HFFc6 (cell line): ENCODE data around the gene IL37. TPM values are rescaled to one million over a fixed set of nuclear protein-coding genes. Genes with fewer than 3 reads are reported as not detected.

Experiments
- DNase-seq: peaks from one replicate; pipeline ENCODE4 v3.0.0-alpha.2; 2018
- H3K27ac Mint-ChIP-seq: 2 replicates; pipeline ENCODE4 v1.8.0; 2020; ENCODE audit warnings: mild to moderate bottlenecking, mixed read lengths
- H3K27me3 Mint-ChIP-seq: 2 replicates; pipeline ENCODE4 v1.8.0; 2021; ENCODE audit warnings: mild to moderate bottlenecking, moderate library complexity, mixed read lengths; ENCODE audit not compliant: insufficient read depth
- H3K36me3 Mint-ChIP-seq: 2 replicates; pipeline ENCODE4 v1.8.0; 2021; ENCODE audit warnings: low read depth, mixed read lengths
- H3K4me1 Mint-ChIP-seq: 2 replicates; pipeline ENCODE4 v1.8.0; 2020; ENCODE audit warnings: low read depth, mixed read lengths
- H3K4me3 Mint-ChIP-seq: 2 replicates; pipeline ENCODE4 v1.8.0; 2020; ENCODE audit warnings: mild to moderate bottlenecking, moderate library complexity, mixed read lengths
- H3K9me3 Mint-ChIP-seq: 2 replicates; pipeline ENCODE4 v1.8.0; 2020; ENCODE audit warnings: mild to moderate bottlenecking, mixed read lengths
- total RNA-seq, 6 experiments: library from RNA; stranded (reverse); fragmentation: NEBNext Ultra II Directional; extraction: Animal tissue kit (Norgen Biotek cat#: 25700); gene quantifications; 2 replicates in 1 of 6; 3 replicates in 5 of 6; pipeline ENCODE4 v1.2.3, GENCODE V29; 2021
- TF ChIP-seq, protein P1 (sequence below): fragments of 200-600 bp; sonication (generic); IDR thresholded peaks from 2 replicates; pipeline ENCODE4 v1.5.0; 2021; ENCODE audit warnings: antibody characterized with exemption, mild to moderate bottlenecking

IL37 gene
- total RNA-seq, 6 experiments from 2014 or later: not detected

DNA sequence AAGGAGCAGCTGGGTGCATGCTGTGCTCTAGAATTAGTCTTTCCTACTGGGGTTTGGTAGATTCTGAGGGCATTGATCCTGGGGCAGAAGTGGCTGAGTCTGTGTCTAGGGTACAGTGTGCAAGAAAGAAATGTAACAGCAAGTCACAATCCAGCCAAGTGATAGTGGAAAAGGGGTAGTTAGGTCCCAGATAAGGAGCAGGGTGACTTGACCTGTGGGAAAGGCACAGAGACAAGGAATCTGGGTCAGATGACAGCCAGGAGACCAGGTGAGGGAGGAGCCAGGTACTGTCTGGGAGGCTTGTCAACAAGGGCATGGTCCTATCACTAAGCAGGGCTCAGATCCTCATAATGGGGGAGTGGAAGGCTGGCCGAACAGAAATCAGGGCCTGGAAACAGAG is 8.1 kb downstream of the IL37 start:
- Mint-ChIP-seq H3K4me1 (peaks cover 13% of the 10 kb centered on the region), H3K9me3 (no peaks in the 10 kb centered on the region), H3K36me3 (peaks cover 5% of the 10 kb centered on the region; the same call in 1 of the 2 replicates), H3K27me3 (peaks cover 3% of the 10 kb centered on the region), H3K4me3 (no peak overlapping the region), H3K27ac (no peak overlapping the region)
- TF ChIP-seq, protein P1, sequence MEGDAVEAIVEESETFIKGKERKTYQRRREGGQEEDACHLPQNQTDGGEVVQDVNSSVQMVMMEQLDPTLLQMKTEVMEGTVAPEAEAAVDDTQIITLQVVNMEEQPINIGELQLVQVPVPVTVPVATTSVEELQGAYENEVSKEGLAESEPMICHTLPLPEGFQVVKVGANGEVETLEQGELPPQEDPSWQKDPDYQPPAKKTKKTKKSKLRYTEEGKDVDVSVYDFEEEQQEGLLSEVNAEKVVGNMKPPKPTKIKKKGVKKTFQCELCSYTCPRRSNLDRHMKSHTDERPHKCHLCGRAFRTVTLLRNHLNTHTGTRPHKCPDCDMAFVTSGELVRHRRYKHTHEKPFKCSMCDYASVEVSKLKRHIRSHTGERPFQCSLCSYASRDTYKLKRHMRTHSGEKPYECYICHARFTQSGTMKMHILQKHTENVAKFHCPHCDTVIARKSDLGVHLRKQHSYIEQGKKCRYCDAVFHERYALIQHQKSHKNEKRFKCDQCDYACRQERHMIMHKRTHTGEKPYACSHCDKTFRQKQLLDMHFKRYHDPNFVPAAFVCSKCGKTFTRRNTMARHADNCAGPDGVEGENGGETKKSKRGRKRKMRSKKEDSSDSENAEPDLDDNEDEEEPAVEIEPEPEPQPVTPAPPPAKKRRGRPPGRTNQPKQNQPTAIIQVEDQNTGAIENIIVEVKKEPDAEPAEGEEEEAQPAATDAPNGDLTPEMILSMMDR: no peak
- DNase-seq: no peak

DNA sequence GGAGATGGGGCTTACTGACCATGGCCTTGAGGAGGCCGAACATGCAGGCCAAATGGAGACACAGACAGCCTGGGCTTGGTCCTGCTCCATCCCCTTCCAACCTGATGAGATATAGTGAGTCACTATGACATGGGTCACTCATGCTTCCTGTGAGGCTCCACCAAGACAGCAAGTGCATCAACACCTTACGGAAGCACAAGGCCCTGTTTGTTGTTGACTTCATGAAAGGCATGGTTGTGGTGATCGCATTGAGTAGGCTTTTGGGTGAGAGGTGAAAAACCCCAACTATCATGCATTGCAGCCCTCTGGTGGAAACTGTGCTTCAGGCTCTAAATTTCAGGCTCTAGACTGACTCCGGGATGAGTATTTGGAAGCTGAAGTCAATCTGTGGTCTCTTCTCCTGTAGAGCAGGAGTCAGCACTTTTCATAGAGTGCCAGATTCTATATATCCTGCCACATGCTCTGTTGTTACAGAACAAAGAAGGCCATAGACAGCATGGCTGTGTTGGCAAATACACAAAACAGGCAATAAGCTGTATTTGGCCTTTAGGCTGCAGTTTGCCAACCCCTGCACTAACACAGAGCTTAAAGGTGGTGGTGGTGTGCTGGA is 10.1 kb downstream of the IL37 start:
- Mint-ChIP-seq H3K9me3 (no peaks in the 10 kb centered on the region), H3K27me3 (peaks cover 11% of the 10 kb centered on the region), H3K27ac (peak overlapping the region; percentile 26; the same call in 1 of the 2 replicates), H3K36me3 (peaks cover 5% of the 10 kb centered on the region; the same call in 1 of the 2 replicates), H3K4me1 (peaks cover 13% of the 10 kb centered on the region), H3K4me3 (no peak overlapping the region)
- TF ChIP-seq, protein P1: no peak
- peak; percentile 27 for DNase-seq

DNA sequence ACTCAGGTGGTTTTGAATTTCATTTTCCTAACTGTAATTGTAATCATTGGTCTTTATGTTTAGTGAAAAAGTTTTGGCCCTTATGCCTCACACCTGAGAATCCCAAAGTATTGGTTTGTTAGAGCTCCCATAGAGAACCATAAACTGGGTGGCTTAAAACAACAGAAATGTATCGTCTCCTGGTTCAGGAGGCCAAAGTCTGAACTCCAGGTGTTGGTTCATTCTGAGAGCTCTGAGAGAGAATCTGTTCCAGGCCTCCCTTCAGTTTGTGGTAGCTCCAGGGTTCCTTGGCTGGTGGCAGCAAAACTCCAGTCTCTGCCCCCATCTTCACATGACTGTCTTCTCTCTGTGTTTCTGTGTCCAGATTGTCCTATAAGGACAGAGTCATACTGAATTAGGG is 11.0 kb downstream of the IL37 start:
- peaks cover 14% of the 10 kb centered on the region for H3K27me3 Mint-ChIP-seq
- TF ChIP-seq, protein P1: no peak
- H3K9me3 Mint-ChIP-seq: no peaks in the 10 kb centered on the region
- H3K27ac Mint-ChIP-seq: no peak overlapping the region
- H3K4me1 Mint-ChIP-seq: peaks cover 13% of the 10 kb centered on the region
- H3K36me3 Mint-ChIP-seq: peaks cover 5% of the 10 kb centered on the region; the same call in 1 of the 2 replicates
- H3K4me3 Mint-ChIP-seq: no peak overlapping the region
- DNase-seq: no peak

DNA sequence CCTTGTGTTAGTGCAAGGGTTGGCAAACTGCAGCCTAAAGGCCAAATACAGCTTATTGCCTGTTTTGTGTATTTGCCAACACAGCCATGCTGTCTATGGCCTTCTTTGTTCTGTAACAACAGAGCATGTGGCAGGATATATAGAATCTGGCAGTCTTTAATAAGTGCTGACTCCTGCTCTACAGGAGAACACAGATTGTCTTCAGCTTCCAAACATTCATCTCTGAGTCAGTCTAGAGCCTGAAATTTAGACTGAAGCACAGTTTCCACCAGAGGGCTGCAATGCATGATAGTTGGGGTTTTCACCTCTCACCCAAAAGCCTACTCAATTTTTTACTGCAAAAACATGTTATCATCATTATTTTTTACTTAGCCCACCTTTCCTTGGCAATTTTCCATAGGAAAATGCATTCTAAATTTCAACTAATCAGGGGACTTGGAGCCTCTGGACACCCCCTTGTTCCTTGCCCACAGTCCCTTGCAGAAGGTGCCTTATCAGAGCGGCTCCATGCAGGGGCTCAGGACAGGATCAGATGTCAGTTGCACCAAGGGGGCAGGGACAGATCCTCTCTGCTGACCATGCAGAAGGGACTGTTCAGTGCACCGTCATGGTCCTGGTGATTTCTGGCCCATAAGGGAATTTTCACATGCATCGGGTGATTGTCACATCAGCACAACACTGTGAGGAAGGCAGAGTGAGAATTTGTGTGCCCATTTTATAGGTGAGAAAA is 12.4 kb downstream of the IL37 start:
- no peak for DNase-seq
- TF ChIP-seq, protein P1: 0 out of 2 replicates have a peak, but pooled peaks have one; percentile 12
- Mint-ChIP-seq H3K4me3 (no peak overlapping the region), H3K36me3 (peaks cover 5% of the 10 kb centered on the region; the same call in 1 of the 2 replicates), H3K9me3 (no peaks in the 10 kb centered on the region), H3K27me3 (peaks cover 12% of the 10 kb centered on the region), H3K4me1 (peaks cover 19% of the 10 kb centered on the region), H3K27ac (no peak overlapping the region)

DNA sequence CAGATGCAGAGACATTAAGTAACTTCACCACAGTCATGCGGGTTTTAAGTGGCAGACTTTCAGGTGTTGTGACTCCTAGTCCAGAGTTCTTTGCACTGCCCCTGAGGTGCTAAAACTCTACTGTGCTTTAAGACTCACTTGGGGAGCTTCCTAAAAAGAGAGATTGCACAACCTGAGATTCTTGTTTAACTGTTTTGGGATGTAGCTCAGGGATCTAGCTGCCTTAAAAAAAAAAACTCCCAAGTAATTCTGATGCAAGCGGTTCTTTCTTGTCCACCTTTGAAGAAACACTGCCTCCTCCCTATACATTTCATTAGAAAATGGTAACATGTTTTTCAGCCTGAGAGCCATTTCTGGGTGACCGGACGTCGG is 13.0 kb downstream of the IL37 start:
- TF ChIP-seq, protein P1: no peak
- DNase-seq: no peak
- Mint-ChIP-seq H3K9me3 (no peaks in the 10 kb centered on the region), H3K4me1 (peaks cover 19% of the 10 kb centered on the region), H3K27ac (no peak overlapping the region), H3K36me3 (peaks cover 5% of the 10 kb centered on the region; the same call in 1 of the 2 replicates), H3K4me3 (no peak overlapping the region), H3K27me3 (peaks cover 14% of the 10 kb centered on the region)
